OCI-LY1 (cell line): ENCODE data around the gene GRXCR2.

Experiments used
- CTCF ChIP-seq: fragments of 200-600 bp; sonication (generic), shearing (Covaris generic); IDR thresholded peaks from 2 replicates; pipeline ENCODE4 v1.5.1; 2017; ENCODE audit warnings: mild to moderate bottlenecking, antibody characterized with exemption, low read length, moderate library complexity, mixed read lengths
- EZH2 ChIP-seq: fragments of 200-600 bp; sonication (generic), shearing (Covaris generic); IDR thresholded peaks from 2 replicates; pipeline ENCODE4 v1.8.0; 2017; ENCODE audit warnings: borderline replicate concordance, mixed run types, mild to moderate bottlenecking, antibody characterized with exemption, low read length, moderate library complexity, mixed read lengths

- no peak for TF ChIP-seq CTCF
- TF ChIP-seq EZH2, result no peak
These were observed 39.8 kb upstream of the GRXCR2 start for GRCh38 chr5:145912594-145912993.
